HEK293 (cell line): ENCODE data around the gene COL6A2.

Experiments used
- CTCF ChIP-seq: fragments of 450-650 bp; formaldehyde crosslinking; IDR thresholded peaks from 2 replicates; pipeline ENCODE4 v1.5.1; 2016; ENCODE audit warnings: missing biosample characterization, missing genetic modification characterization
- KLF7 ChIP-seq: fragments of 450-650 bp; formaldehyde crosslinking; IDR thresholded peaks from 2 replicates; pipeline ENCODE4 v1.5.1; 2016; ENCODE audit warnings: missing biosample characterization, missing genetic modification characterization, borderline replicate concordance
- MYNN ChIP-seq: fragments of 450-650 bp; formaldehyde crosslinking; IDR thresholded peaks from 2 replicates; pipeline ENCODE4 v1.5.1; 2016; ENCODE audit warnings: missing biosample characterization, missing genetic modification characterization, borderline replicate concordance
- SCRT1 ChIP-seq: fragments of 450-650 bp; formaldehyde crosslinking; IDR thresholded peaks from 2 replicates; pipeline ENCODE4 v1.5.1; 2016; ENCODE audit warnings: missing biosample characterization, missing genetic modification characterization, borderline replicate concordance
- SP2 ChIP-seq: fragments of 450-650 bp; formaldehyde crosslinking; IDR thresholded peaks from 2 replicates; pipeline ENCODE4 v1.5.1; 2016; ENCODE audit warnings: missing biosample characterization, missing genetic modification characterization
- ZNF514 ChIP-seq: fragments of 450-650 bp; formaldehyde crosslinking; IDR thresholded peaks from 2 replicates; pipeline ENCODE4 v1.5.1; 2016; ENCODE audit warnings: missing biosample characterization, missing genetic modification characterization
- ZNF529 ChIP-seq: fragments of 450-650 bp; formaldehyde crosslinking; IDR thresholded peaks from 2 replicates; pipeline ENCODE4 v1.5.1; 2017; ENCODE audit warnings: missing genetic modification characterization, missing biosample characterization; ENCODE audit not compliant: insufficient replicate concordance
- ZNF623 ChIP-seq: fragments of 450-650 bp; formaldehyde crosslinking; IDR thresholded peaks from 2 replicates; pipeline ENCODE4 v1.5.1; 2016; ENCODE audit warnings: missing biosample characterization, missing genetic modification characterization
- ZNF792 ChIP-seq: fragments of 450-650 bp; formaldehyde crosslinking; IDR thresholded peaks from 2 replicates; pipeline ENCODE4 v1.5.1; 2016; ENCODE audit warnings: missing biosample characterization, missing genetic modification characterization
- TF ChIP-seq, protein P1 (sequence below): fragments of 450-650 bp; formaldehyde crosslinking; IDR thresholded peaks from 2 replicates; pipeline ENCODE4 v1.5.1; 2016; ENCODE audit warnings: missing biosample characterization, missing genetic modification characterization, low read depth

DNA sequence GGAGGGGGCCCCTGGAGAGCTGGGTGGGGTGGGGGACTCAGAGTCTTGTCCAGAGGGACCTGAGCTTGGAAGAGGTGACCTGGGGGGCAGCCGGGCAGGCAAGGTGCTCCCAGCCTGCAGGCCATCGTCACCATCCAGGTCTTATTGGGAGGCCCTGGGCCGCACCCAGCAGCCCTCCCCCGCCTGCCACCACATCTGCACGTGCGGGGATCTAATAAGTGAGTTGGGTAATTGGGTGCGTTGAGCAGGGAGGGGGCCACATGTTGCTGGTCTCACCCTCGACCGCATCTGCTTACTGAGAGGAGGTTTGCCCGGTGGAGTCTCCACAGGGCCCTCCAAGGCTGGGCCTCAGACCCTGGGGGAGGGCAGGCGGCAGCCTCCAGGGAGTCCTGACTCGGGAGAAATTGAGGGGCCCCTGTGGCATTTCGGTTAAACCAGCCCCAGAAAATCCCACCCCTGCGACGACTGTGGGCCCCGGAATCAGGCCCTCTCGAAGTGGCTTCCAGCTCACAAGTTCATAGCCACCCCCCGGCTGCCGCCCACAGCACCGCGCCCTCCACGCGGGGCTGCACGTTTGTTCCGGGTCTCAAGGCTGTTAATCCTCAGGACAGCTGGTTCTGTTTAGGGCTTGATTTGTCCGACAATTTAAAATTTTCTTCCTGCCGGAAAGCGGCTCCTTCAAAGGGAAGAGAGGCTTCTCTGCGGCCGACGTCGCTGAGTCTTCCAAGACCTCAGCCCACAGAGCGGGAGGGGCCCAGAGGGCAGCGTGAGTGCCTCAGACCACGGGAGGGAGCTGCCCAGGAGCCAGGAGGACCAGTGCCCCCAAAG lies 14.7 kb upstream of the COL6A2 start:
- TF ChIP-seq ZNF514 (tag by site-specific recombination), result no peak
- TF ChIP-seq, protein P1, sequence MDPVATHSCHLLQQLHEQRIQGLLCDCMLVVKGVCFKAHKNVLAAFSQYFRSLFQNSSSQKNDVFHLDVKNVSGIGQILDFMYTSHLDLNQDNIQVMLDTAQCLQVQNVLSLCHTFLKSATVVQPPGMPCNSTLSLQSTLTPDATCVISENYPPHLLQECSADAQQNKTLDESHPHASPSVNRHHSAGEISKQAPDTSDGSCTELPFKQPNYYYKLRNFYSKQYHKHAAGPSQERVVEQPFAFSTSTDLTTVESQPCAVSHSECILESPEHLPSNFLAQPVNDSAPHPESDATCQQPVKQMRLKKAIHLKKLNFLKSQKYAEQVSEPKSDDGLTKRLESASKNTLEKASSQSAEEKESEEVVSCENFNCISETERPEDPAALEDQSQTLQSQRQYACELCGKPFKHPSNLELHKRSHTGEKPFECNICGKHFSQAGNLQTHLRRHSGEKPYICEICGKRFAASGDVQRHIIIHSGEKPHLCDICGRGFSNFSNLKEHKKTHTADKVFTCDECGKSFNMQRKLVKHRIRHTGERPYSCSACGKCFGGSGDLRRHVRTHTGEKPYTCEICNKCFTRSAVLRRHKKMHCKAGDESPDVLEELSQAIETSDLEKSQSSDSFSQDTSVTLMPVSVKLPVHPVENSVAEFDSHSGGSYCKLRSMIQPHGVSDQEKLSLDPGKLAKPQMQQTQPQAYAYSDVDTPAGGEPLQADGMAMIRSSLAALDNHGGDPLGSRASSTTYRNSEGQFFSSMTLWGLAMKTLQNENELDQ (tag by site-specific recombination), result no peak
- TF ChIP-seq CTCF (tag by site-specific recombination), result no peak
- no peak for TF ChIP-seq ZNF623 (tag by site-specific recombination)
- TF ChIP-seq MYNN (tag by site-specific recombination), result no peak
- TF ChIP-seq KLF7 (tag by site-specific recombination), result no peak
- TF ChIP-seq ZNF529 (tag by site-specific recombination), result no peak
- no peak for TF ChIP-seq SCRT1 (tag by site-specific recombination)
- TF ChIP-seq SP2, result no peak
- no peak for TF ChIP-seq ZNF792 (tag by site-specific recombination)
